DOHH2 (cell line): ENCODE data around the gene SHISAL1.

ENCODE experiments used
- EZH2phosphoT487 ChIP-seq: fragments of 200-600 bp; sonication (generic); IDR thresholded peaks from 2 replicates; pipeline ENCODE4 v1.6.1; 2017; ENCODE audit warnings: borderline replicate concordance, mild to moderate bottlenecking, antibody characterized with exemption, low read length, moderate library complexity, mixed read lengths
- TF ChIP-seq, protein P1 (sequence below): fragments of 200-600 bp; sonication (generic); IDR thresholded peaks from one replicate; pipeline ENCODE4 v1.5.1; 2014; ENCODE audit warnings: antibody characterized with exemption, mild to moderate bottlenecking, low read depth, low read length; ENCODE audit not compliant: poor library complexity, severe bottlenecking

- TF ChIP-seq, protein P1, sequence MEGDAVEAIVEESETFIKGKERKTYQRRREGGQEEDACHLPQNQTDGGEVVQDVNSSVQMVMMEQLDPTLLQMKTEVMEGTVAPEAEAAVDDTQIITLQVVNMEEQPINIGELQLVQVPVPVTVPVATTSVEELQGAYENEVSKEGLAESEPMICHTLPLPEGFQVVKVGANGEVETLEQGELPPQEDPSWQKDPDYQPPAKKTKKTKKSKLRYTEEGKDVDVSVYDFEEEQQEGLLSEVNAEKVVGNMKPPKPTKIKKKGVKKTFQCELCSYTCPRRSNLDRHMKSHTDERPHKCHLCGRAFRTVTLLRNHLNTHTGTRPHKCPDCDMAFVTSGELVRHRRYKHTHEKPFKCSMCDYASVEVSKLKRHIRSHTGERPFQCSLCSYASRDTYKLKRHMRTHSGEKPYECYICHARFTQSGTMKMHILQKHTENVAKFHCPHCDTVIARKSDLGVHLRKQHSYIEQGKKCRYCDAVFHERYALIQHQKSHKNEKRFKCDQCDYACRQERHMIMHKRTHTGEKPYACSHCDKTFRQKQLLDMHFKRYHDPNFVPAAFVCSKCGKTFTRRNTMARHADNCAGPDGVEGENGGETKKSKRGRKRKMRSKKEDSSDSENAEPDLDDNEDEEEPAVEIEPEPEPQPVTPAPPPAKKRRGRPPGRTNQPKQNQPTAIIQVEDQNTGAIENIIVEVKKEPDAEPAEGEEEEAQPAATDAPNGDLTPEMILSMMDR, result no peak
- TF ChIP-seq EZH2phosphoT487, result no peak
Measured at GRCh38 chr22:44247346-44247745, 65.4 kb downstream of the SHISAL1 start.
